ENCODE results near the gene SEMA4C. TPM values are rescaled to one million over a fixed set of nuclear protein-coding genes. Genes with fewer than 3 reads are reported as not detected.

SEMA4C gene
- total RNA-seq, 4 donors from 2014 or later = 58.7 to 66.6 (median 62.8) TPM

GRCh38 chr2:96847586-96847985 is 22.3 kb downstream of the SEMA4C start:
- H3K4me3 ChIP-seq = no peak overlapping the region
- H3K27me3 ChIP-seq = no peaks in the 10 kb centered on the region
- H3K4me1 ChIP-seq = peaks cover 0 to 22% (median 0%) of the 10 kb centered on the region in 3 donors
- TF ChIP-seq POLR2A (IDR thresholded peaks at IDR 0.05) = no peak
- 74 to 89% methylated on average over 9 to 10 of the region's 10 CpGs for WGBS, 2 donors (ENCODE audit: low coverage in 1 of 2)
- ATAC-seq = no peak
- H3K36me3 ChIP-seq = peaks cover 0 to 70% of the 10 kb centered on the region in 2 donors
- H3K9me3 ChIP-seq = no peaks in the 10 kb centered on the region
- H3K27ac ChIP-seq = no peak overlapping the region

- H3K4me1 ChIP-seq = peaks cover 0 to 24% (median 0%) of the 10 kb centered on the region in 3 donors
- TF ChIP-seq CTCF (IDR thresholded peaks at IDR 0.05) (no peak), POLR2A (IDR thresholded peaks at IDR 0.05) (no peak), EP300 (IDR thresholded peaks at IDR 0.05) (no peak), POLR2AphosphoS5 (IDR thresholded peaks at IDR 0.05) (no peak)
- H3K27me3 ChIP-seq = no peaks in the 10 kb centered on the region
- ATAC-seq = no peak
- no peaks in the 10 kb centered on the region for H3K9me3 ChIP-seq
- H3K27ac ChIP-seq = no peak overlapping the region
- H3K36me3 ChIP-seq = peaks cover 0 to 63% of the 10 kb centered on the region in 2 donors
- no peak overlapping the region for H3K4me3 ChIP-seq
- WGBS, 2 donors (ENCODE audit: low coverage in 1 of 2) = 74 to 90% methylated on average over 5 of the region's 5 CpGs
Measured at GRCh38 chr2:96846825-96847224, 23.1 kb downstream of the SEMA4C start.

GRCh38 chr2:96844405-96844808 is 25.5 kb downstream of the SEMA4C start:
- peaks cover 0 to 29% (median 0%) of the 10 kb centered on the region in 3 donors for H3K4me1 ChIP-seq
- peaks cover 0 to 57% of the 10 kb centered on the region in 2 donors for H3K36me3 ChIP-seq
- WGBS, 2 donors (ENCODE audit: low coverage in 1 of 2) = no CpG with 5 or more reads among the region's 17 CpGs
- TF ChIP-seq EP300 (IDR thresholded peaks at IDR 0.05) = no peak
- TF ChIP-seq CTCF (IDR thresholded peaks at IDR 0.05) = no peak
- H3K27ac ChIP-seq = no peak overlapping the region
- ATAC-seq = no peak
- H3K4me3 ChIP-seq = no peak overlapping the region
- H3K27me3 ChIP-seq = no peaks in the 10 kb centered on the region
- no peaks in the 10 kb centered on the region for H3K9me3 ChIP-seq

- H3K36me3 ChIP-seq = peaks cover 0 to 56% of the 10 kb centered on the region in 2 donors
- H3K4me3 ChIP-seq = no peak within 1 kb of the TSS
- no peak for ATAC-seq
- no peaks in the 10 kb centered on the region for H3K9me3 ChIP-seq
- H3K27ac ChIP-seq = no peak within 1 kb of the TSS
- peaks cover 0 to 35% (median 0%) of the 10 kb centered on the region in 3 donors for H3K4me1 ChIP-seq
- no peak for TF ChIP-seq CTCF (IDR thresholded peaks at IDR 0.05)
- TF ChIP-seq POLR2A (IDR thresholded peaks at IDR 0.05) = no peak
- WGBS, 2 donors (ENCODE audit: low coverage in 1 of 2) = 79% methylated on average over 3 of the region's 14 CpGs; no CpG with 5 or more reads in 1 of the 2 donors
- H3K27me3 ChIP-seq = no peaks in the 10 kb centered on the region
Measured at GRCh38 chr2:96843538-96844268, 26.2 kb downstream of the SEMA4C start, which contains the start of gene ANKRD23. Gene ANKRD23 (minus strand): TSS chr2:96844021. CDS start chr2:96843992, 29 bp downstream.

GRCh38 chr2:96842600-96842999 is 27.3 kb downstream of the SEMA4C start:
- 80 to 100% methylated on average over 1 of the region's 7 CpGs for WGBS, 2 donors (ENCODE audit: low coverage in 1 of 2)
- Histone ChIP-seq H3K27ac (no peak overlapping the region), H3K36me3 (peaks cover 0 to 54% of the 10 kb centered on the region in 2 donors), H3K9me3 (no peaks in the 10 kb centered on the region), H3K4me3 (no peak overlapping the region), H3K4me1 (peaks cover 0 to 35% (median 0%) of the 10 kb centered on the region in 3 donors), H3K27me3 (no peaks in the 10 kb centered on the region)
- ATAC-seq = no peak
- no peak for TF ChIP-seq CTCF (IDR thresholded peaks at IDR 0.05)
- no peak for TF ChIP-seq POLR2AphosphoS5 (IDR thresholded peaks at IDR 0.05)
- TF ChIP-seq POLR2A (IDR thresholded peaks at IDR 0.05) = no peak
- TF ChIP-seq EP300 (IDR thresholded peaks at IDR 0.05) = no peak

Data from gastroesophageal sphincter (tissue), 4 donors.